Measurements from ENCODE around the gene TFPI2.
A peak's percentile ranks its signal among the peaks of the same experiment; 100 is the strongest.

TFPI2 gene

DNA sequence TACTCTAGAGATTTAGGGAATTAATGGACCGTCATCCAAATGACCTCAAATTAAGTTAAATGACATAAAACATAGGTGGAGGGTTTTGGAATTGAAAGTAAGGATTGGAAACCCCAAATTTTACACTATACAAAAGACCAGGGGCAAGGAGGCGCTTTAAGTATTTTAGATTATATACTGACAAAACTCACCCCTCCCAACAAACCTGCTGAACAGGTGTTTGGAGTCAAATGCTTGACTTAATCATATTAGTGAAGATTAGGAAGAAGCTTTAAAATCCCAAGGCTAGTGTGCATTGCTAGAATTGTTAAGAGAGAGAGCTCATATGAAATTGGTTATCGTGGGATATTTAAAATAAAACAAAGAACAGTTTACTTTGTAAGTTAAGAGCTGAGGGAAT is 15.7 kb upstream of the TFPI2 start, which contains the start of gene GNGT1:
Gene GNGT1 (plus strand): TSS at position 301 of the 400 bp plus-strand sequence. CDS start 180 bp downstream, outside the sequence.
- no peak for DNase-seq

DNA sequence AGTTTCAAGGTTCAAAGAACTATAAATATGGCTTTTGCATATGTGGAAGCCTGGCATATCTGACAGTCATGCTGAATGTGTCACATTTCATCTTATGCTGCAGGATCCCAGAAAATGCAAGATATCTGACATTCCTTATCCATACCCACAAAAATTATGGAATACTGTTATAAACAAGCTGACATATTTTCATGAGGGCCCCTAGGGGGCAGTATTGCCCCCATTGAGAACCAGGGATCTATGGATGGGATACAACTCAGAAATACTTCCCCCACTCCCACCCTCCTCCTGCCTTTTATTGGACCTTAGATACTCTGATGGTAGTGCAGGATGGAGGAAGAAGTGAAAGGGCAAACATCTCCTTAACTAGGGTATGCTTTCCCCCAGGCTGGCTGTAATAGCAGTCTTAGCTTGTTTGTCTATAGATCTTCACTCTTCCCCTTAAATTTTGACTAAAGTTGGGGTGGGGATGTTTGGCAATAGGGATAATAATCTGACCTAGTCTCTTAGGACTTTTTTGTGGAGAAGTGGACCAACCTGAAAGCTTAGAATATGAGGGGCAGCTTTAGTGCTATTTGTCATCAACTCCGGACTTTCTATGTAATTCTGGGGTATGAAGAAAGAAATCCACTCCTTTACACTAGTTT is 12.3 kb upstream of the TFPI2 start:
- peak; percentile 55 for DNase-seq

DNA sequence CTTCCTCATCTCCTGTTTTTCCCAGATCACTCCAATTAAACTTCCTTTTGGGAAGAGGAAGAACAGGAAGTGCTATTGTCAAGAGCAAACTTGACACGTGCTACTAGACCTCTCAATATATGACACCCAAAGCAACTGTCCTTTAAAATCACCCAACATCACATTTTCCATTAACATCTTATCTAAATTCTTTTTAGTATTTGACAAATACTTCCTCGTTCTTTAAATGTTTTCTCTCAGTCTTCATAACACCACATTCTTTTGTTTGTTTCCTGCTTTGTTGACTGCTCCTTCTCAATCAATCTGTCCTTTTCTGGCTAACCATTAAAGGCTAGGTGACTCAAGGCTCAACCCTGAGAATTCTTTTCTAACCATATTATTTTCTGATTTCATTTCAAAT is 7.1 kb upstream of the TFPI2 start:
- no peak for DNase-seq

GRCh38 chr7:93895859-93896600 is 5.5 kb upstream of the TFPI2 start:
- DNase-seq, result no peak

DNA sequence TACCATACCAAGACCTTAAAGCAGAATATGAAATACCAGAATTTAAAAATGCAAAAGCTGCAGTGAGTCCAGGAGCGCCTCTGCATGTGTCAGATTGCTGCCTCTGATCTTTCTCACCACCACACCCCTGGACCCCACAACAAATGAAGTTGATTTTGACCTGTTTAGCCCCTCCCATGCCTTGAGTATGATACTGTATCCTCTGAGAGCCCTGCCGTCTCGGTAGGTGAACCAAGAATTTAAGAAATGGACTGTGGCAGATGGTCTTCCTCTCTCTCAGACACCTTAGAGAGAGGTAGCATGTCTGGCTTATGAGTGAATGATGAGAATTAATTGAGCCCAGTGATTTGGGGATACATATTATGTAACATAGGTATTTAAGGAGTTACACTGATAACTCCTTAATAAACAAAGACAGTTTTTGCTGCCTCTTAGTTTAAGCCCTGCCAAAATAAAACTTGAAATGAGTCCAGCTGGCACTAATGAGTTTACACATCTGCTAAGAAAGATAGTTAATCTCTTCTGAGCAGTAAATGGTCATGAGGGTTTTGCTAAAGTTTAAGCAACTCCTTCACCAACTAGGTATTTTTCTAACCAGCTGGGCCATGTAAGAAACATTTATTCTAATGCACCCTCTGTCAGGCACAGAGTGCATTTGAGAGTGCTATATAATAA is 4.5 kb upstream of the TFPI2 start:
- DNase-seq, result no peak

DNA sequence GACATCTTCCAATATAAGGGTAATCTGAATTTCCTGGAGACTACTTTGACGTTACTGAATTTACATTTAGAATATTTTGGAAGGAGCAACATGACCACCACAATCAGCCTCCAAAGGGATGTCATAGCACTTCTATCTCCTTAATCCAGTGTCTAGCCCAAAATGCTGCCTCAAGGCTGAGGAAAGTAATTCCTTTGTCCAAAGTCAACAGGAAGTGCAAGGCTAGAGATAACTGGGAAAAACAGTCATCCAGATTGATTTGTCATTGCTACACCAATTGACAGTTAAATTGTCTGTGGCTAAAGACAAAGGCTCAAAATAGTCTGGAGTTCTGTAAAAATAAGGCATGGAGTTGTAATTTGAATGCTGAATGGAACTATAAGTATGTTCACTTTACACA is 3.9 kb upstream of the TFPI2 start:
- DNase-seq, result no peak

DNA sequence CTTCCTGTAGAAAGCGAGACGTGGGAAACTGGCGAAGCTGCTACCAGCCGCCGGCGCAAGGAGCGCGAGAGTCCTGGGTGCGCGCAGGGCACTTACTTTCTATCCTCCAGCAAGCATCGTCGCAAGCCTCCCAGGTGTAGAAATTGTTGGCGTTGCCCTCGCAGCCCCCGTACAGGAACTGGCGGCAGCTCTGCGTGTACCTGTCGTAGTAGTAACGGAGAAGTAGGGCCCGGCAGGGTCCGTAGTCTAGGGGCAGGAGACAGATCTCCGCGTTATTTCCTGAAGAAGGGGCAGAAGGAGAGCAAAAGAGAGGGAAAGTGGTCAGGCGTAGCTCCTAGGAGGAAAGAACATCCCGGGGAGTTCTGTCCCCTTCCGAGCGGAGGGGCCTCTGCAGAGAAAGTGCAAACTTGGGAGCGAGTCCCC is 501 bp downstream of the TFPI2 start:
- peak; percentile 69 for DNase-seq

GRCh38 chr7:93889261-93889660 is 1.3 kb downstream of the TFPI2 start:
- no peak for DNase-seq

- DNase-seq, result no peak
These were observed 6.0 kb downstream of the TFPI2 start for GRCh38 chr7:93884541-93884940.

DNA sequence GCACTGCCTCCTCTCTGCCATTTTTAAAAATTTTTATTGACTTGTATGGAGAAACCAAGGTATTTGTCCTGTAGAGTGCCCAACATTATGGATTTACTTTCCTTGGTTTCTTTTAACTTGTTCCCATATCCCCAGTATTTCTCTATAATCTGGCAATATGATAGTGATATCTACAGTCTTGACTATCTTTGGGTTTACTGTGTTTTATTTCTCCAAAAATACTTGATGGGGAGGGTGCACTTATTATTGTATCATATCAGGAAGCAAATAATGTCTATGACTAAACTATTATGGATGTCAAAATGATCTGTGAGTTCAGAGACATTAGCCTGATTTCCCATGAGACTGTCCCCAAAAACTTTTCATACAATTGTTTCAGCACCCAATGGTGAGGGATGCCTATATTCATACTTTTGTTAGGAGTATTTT is 6.6 kb downstream of the TFPI2 start:
- no peak for DNase-seq

- no peak for DNase-seq
These were observed 7.3 kb downstream of the TFPI2 start for GRCh38 chr7:93883078-93883916.

- DNase-seq, result no peak
These were observed 8.1 kb downstream of the TFPI2 start for GRCh38 chr7:93882468-93882867.

- DNase-seq, result no peak
These were observed 11.2 kb downstream of the TFPI2 start for GRCh38 chr7:93879356-93879755.

DNA sequence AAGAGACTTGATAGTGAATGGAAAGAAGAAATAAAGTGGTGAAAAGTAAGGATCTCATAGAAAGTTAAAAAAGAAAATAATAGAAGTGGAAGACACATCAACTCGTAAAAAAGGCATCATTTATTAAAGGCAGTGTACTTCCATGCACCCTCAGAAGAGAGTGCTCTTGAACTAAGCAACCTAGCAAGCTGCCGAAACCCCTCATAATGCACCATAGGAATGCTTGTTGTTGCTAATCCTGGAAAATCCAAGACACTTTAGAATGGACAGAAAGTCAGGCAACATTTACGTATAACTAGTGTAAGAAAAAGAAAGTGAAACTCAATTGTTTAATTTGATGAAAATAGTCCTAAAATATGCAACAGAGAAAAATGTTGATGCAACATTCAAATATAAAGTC is 12.8 kb downstream of the TFPI2 start:
- no peak for DNase-seq

- DNase-seq, result no peak
These were observed 16.5 kb downstream of the TFPI2 start for GRCh38 chr7:93873998-93874574.

- DNase-seq, result no peak
These were observed 23.7 kb downstream of the TFPI2 start for GRCh38 chr7:93866886-93867285.

GRCh38 chr7:93862651-93863050 is 27.9 kb downstream of the TFPI2 start:
- DNase-seq, result no peak

GRCh38 chr7:93861325-93861949 is 29.1 kb downstream of the TFPI2 start:
- no peak for DNase-seq

GRCh38 chr7:93860261-93860660 is 30.3 kb downstream of the TFPI2 start:
- DNase-seq, result no peak

- DNase-seq, result no peak
These were observed 31.7 kb downstream of the TFPI2 start for GRCh38 chr7:93858857-93859256.

- no peak for DNase-seq
These were observed 34.2 kb downstream of the TFPI2 start for GRCh38 chr7:93856323-93856722.

- DNase-seq, result no peak
These were observed 34.8 kb downstream of the TFPI2 start for GRCh38 chr7:93855797-93856196.
